Eye (tissue), 1 donor: Measurements from ENCODE around the gene GRID1.
A peak's percentile ranks its signal among the peaks of the same experiment; 100 is the strongest.

Experiments used
- DNase-seq: peaks from one replicate; pipeline ENCODE4 v3.0.0-alpha.2; 2015

The GRID1 gene

GRCh38 chr10:86225103-86225782 is 141.4 kb downstream of the GRID1 start:
- DNase-seq = no peak

GRCh38 chr10:86224354-86225102 is 142.1 kb downstream of the GRID1 start:
- no peak for DNase-seq

GRCh38 chr10:86223256-86223655 is 143.3 kb downstream of the GRID1 start:
- DNase-seq = no peak

- no peak for DNase-seq
These were observed 143.9 kb downstream of the GRID1 start for GRCh38 chr10:86222687-86223086.

GRCh38 chr10:86222336-86222650 is 144.3 kb downstream of the GRID1 start:
- no peak for DNase-seq

GRCh38 chr10:86221442-86222335 is 144.9 kb downstream of the GRID1 start:
- peak; percentile 17 for DNase-seq

- DNase-seq = no peak
These were observed 146.0 kb downstream of the GRID1 start for GRCh38 chr10:86220626-86221025.

- DNase-seq = no peak
These were observed 147.3 kb downstream of the GRID1 start for GRCh38 chr10:86219271-86219670.

- no peak for DNase-seq
These were observed 147.8 kb downstream of the GRID1 start for GRCh38 chr10:86218842-86219241.

GRCh38 chr10:86218160-86218559 is 148.4 kb downstream of the GRID1 start:
- no peak for DNase-seq

- DNase-seq = no peak
These were observed 149.1 kb downstream of the GRID1 start for GRCh38 chr10:86217371-86218080.

- DNase-seq = no peak
These were observed 149.7 kb downstream of the GRID1 start for GRCh38 chr10:86216886-86217285.

GRCh38 chr10:86215712-86216111 is 150.9 kb downstream of the GRID1 start:
- DNase-seq = no peak

- DNase-seq = no peak
These were observed 151.5 kb downstream of the GRID1 start for GRCh38 chr10:86215046-86215445.

- DNase-seq = no peak
These were observed 153.4 kb downstream of the GRID1 start for GRCh38 chr10:86213148-86213547.

- no peak for DNase-seq
These were observed 154.2 kb downstream of the GRID1 start for GRCh38 chr10:86212391-86212700.

- no peak for DNase-seq
These were observed 154.8 kb downstream of the GRID1 start for GRCh38 chr10:86211691-86212390.

GRCh38 chr10:86210416-86210815 is 156.2 kb downstream of the GRID1 start:
- no peak for DNase-seq

GRCh38 chr10:86209726-86210125 is 156.9 kb downstream of the GRID1 start:
- no peak for DNase-seq

GRCh38 chr10:86207226-86207625 is 159.4 kb downstream of the GRID1 start:
- no peak for DNase-seq

GRCh38 chr10:86206240-86206579 is 160.4 kb downstream of the GRID1 start:
- no peak for DNase-seq
